Measurements from ENCODE around the gene CPPED1. TPM values are rescaled to one million over a fixed set of nuclear protein-coding genes. Genes with fewer than 3 reads are reported as not detected.

CPPED1 gene
- total and polyA plus RNA-seq, 2 of the 4 experiments (the other 2 are of a cell fraction), result 5.1 to 6.5 TPM

- TF ChIP-seq, protein P1, sequence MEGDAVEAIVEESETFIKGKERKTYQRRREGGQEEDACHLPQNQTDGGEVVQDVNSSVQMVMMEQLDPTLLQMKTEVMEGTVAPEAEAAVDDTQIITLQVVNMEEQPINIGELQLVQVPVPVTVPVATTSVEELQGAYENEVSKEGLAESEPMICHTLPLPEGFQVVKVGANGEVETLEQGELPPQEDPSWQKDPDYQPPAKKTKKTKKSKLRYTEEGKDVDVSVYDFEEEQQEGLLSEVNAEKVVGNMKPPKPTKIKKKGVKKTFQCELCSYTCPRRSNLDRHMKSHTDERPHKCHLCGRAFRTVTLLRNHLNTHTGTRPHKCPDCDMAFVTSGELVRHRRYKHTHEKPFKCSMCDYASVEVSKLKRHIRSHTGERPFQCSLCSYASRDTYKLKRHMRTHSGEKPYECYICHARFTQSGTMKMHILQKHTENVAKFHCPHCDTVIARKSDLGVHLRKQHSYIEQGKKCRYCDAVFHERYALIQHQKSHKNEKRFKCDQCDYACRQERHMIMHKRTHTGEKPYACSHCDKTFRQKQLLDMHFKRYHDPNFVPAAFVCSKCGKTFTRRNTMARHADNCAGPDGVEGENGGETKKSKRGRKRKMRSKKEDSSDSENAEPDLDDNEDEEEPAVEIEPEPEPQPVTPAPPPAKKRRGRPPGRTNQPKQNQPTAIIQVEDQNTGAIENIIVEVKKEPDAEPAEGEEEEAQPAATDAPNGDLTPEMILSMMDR (conservative IDR thresholded peaks at IDR 0.05; ENCODE audit: low read depth, low read length), result no peak
- TF ChIP-seq FOS (IDR thresholded peaks at IDR 0.05; ENCODE audit: low read depth, low read length), result no peak
- TF ChIP-seq POLR2A (IDR thresholded peaks at IDR 0.05; ENCODE audit: low read depth, low read length), result no peak
These were observed 46.1 kb downstream of the CPPED1 start (continued) for GRCh38 chr16:12757546-12757945.

DNA sequence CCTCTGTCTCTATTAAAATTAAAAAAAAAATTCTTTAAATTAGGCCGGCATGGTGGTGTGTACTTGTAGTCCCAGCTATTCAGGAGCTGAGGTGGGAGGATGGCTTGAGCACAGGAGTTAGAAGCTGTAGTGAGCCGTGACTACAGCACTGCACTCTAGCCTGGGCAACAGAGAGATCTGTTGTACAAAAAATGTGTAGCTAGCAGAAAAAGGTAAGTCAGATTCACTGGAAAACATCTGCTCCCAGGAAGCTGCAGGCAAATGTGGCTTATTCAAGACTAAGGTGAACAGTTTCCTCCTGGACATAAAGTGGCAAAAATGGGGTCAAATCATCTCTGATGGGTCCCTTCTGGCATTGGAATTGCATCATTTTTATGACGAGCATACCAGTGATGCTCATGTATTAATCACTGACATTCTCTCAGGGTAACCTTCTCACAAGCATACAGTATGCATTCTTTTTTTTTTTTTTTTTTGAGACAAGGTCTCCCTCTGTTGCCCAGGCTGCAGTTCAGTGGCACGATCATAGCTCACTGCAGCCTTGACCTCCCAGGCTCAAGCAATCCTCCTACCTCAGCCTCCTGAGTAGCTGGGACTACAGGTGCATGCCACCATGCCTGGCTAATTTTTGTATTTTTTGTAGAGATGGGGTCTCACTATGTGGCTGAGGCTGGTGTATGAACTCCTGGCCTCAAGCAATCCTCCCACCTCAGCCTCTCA is 48.7 kb downstream of the CPPED1 start:
- CTCF ChIA-PET, result no interaction called here
- ATAC-seq (ENCODE audit: low read depth), result no peak
- no peak overlapping the region for H2BK15ac ChIP-seq (ENCODE audit: low read depth, low read length)
- H4K91ac ChIP-seq (ENCODE audit: insufficient read depth, low read depth, low read length), result no peak overlapping the region
- H3K9me1 ChIP-seq (ENCODE audit: insufficient read depth, low read length), result no peaks in the 10 kb centered on the region
- intact Hi-C loops (cut with micrococcal nuclease), result no loop called here
- no peak overlapping the region for H2BK120ac ChIP-seq (ENCODE audit: low read depth, low read length)
- no peaks in the 10 kb centered on the region for H3K27me3 ChIP-seq (ENCODE audit: control insufficient read depth, insufficient read depth, low read length)
- no peak for TF ChIP-seq RFX5 (IDR thresholded peaks at IDR 0.05; ENCODE audit: low read depth, low read length)
- no peak for TF ChIP-seq ELK1 (IDR thresholded peaks at IDR 0.05; ENCODE audit: borderline replicate concordance, low read depth, low read length)
- no peak for TF ChIP-seq CHD1 (IDR thresholded peaks at IDR 0.05; ENCODE audit: low read depth, low read length)
- TF ChIP-seq, protein P2, sequence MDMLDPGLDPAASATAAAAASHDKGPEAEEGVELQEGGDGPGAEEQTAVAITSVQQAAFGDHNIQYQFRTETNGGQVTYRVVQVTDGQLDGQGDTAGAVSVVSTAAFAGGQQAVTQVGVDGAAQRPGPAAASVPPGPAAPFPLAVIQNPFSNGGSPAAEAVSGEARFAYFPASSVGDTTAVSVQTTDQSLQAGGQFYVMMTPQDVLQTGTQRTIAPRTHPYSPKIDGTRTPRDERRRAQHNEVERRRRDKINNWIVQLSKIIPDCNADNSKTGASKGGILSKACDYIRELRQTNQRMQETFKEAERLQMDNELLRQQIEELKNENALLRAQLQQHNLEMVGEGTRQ (IDR thresholded peaks at IDR 0.05; ENCODE audit: low read depth, low read length), result no peak
- no peak for TF ChIP-seq POLR2A (IDR thresholded peaks at IDR 0.05; ENCODE audit: low read depth, low read length)
- no peak for TF ChIP-seq FOS (IDR thresholded peaks at IDR 0.05; ENCODE audit: low read depth, low read length)
- TF ChIP-seq CEBPB (IDR thresholded peaks at IDR 0.05; ENCODE audit: low read depth, low read length), result no peak
- no peak for TF ChIP-seq RAD21 (IDR thresholded peaks at IDR 0.05; ENCODE audit: low read length)
- no peak for TF ChIP-seq SMC3 (IDR thresholded peaks at IDR 0.05; ENCODE audit: low read depth, low read length)
- no peak for TF ChIP-seq MAFK (IDR thresholded peaks at IDR 0.05; ENCODE audit: low read depth, low read length)
- H3K4me1 ChIP-seq (ENCODE audit: control insufficient read depth, insufficient read depth, low read length), result no peaks in the 10 kb centered on the region
- H3K56ac ChIP-seq (ENCODE audit: extremely low read depth, insufficient read depth, low read length), result no peak overlapping the region
- H2AFZ ChIP-seq (replicated peaks; ENCODE audit: low read length, poor library complexity), result no peak overlapping the region
- no peak overlapping the region for H3K27ac ChIP-seq (ENCODE audit: insufficient read depth, low read length)
- H3K9me3 ChIP-seq (ENCODE audit: control insufficient read depth, insufficient read depth, low read length), result no peaks in the 10 kb centered on the region
- H2AK5ac ChIP-seq (ENCODE audit: low read depth, low read length), result no peak overlapping the region
- in situ Hi-C loops (cut with MboI; ENCODE audit: low sequenced_read_pairs), result no loop called here
- H2BK5ac ChIP-seq (ENCODE audit: low read depth, low read length, poor library complexity, severe bottlenecking), result no peak overlapping the region
- dilution Hi-C loops (cut with HindIII; ENCODE audit: low sequenced_read_pairs, unreplicated experiment), result no loop called here
- no peak overlapping the region for H3K18ac ChIP-seq (ENCODE audit: low read depth, low read length)
- no peaks in the 10 kb centered on the region for H3K36me3 ChIP-seq (ENCODE audit: control insufficient read depth, insufficient read depth, low read length)
- no peak overlapping the region for H4K8ac ChIP-seq (ENCODE audit: low read depth in 2 of 2, low read length in 2 of 2)
- H4K5ac ChIP-seq (ENCODE audit: low read depth, low read length), result no peak overlapping the region
- POLR2A ChIA-PET (ENCODE audit: unreplicated experiment), result no interaction called here
- no peak overlapping the region for H2AK9ac ChIP-seq (replicated peaks; ENCODE audit: low read depth, low read length, poor library complexity)
- H3K4me3 ChIP-seq (ENCODE audit: insufficient read depth, low read depth, low read length), result no peak overlapping the region
- H2BK20ac ChIP-seq (ENCODE audit: low read depth, low read length), result no peak overlapping the region
- no peak overlapping the region for H3K23ac ChIP-seq (ENCODE audit: low read depth, low read length)
- no peak overlapping the region for H3K4me2 ChIP-seq (ENCODE audit: low read depth, low read length)
- no peak overlapping the region for H3K4ac ChIP-seq (ENCODE audit: low read depth, low read length)
- WGBS, 2 experiments (ENCODE audit: extremely low coverage in 2 of 2, insufficient read length in 1 of 2), result 86% methylated on average over 1 of the region's 4 CpGs; no CpG with 5 or more reads in 1 of the 2 experiments
- no peaks in the 10 kb centered on the region for H3K79me1 ChIP-seq (ENCODE audit: low read depth in 1 of 2, low read length in 2 of 2)
- H3K14ac ChIP-seq (replicated peaks; ENCODE audit: low read depth, low read length), result no peak overlapping the region
- no peaks in the 10 kb centered on the region for H4K20me1 ChIP-seq (ENCODE audit: insufficient read depth, low read length)
- DNase-seq, result no peak
- no peak overlapping the region for H3K9ac ChIP-seq (ENCODE audit: low read depth, low read length)
- no TSS peak for BruUV-seq (replicated peaks)

Data from IMR-90 (cell line).